Measurements from ENCODE around the gene CASP2.
"Not testable (repeated sequence)": the region's sequence is repeated elsewhere in the genome, so short reads cannot be mapped to it uniquely, and the experiment has no call there.

Gene CASP2

GRCh38 chr7:143287935-143288826 is at the start of gene CASP2:
CASP2 (plus strand) TSS chr7:143288351; CDS start chr7:143288456, 105 bp downstream.
- DNase-seq = peak; percentile 92

GRCh38 chr7:143239813-143240212 is 48.3 kb upstream of the CASP2 start:
- DNase-seq = no peak

GRCh38 chr7:143240291-143241168 is 47.6 kb upstream of the CASP2 start:
- DNase-seq = peak; percentile 21

GRCh38 chr7:143242306-143242705 is 45.8 kb upstream of the CASP2 start:
- no peak for DNase-seq

- no peak for DNase-seq
Observed at GRCh38 chr7:143243111-143243510, 45.0 kb upstream of the CASP2 start.

- no peak for DNase-seq
Observed at GRCh38 chr7:143243614-143244013, 44.5 kb upstream of the CASP2 start.

- DNase-seq = no peak
Observed at GRCh38 chr7:143244321-143244720, 43.8 kb upstream of the CASP2 start.

GRCh38 chr7:143245123-143245522 is 43.0 kb upstream of the CASP2 start:
- DNase-seq = no peak

GRCh38 chr7:143247372-143247771 is 40.8 kb upstream of the CASP2 start:
- no peak for DNase-seq

GRCh38 chr7:143248761-143249354 is 39.3 kb upstream of the CASP2 start:
- no peak for DNase-seq

GRCh38 chr7:143250199-143250598 is 38.0 kb upstream of the CASP2 start:
- DNase-seq = no peak

- no peak for DNase-seq
Observed at GRCh38 chr7:143250822-143251221, 37.3 kb upstream of the CASP2 start.

- no peak for DNase-seq
Observed at GRCh38 chr7:143252006-143252405, 36.1 kb upstream of the CASP2 start.

- no peak for DNase-seq
Observed at GRCh38 chr7:143255564-143255963, 32.6 kb upstream of the CASP2 start.

- no peak for DNase-seq
Observed at GRCh38 chr7:143256325-143256724, 31.8 kb upstream of the CASP2 start.

- DNase-seq = no peak
Observed at GRCh38 chr7:143256932-143257331, 31.2 kb upstream of the CASP2 start.

GRCh38 chr7:143257501-143257900 is 30.6 kb upstream of the CASP2 start:
- no peak for DNase-seq

- DNase-seq = no peak
Observed at GRCh38 chr7:143258831-143259230, 29.3 kb upstream of the CASP2 start.

GRCh38 chr7:143259765-143260164 is 28.4 kb upstream of the CASP2 start:
- DNase-seq = no peak

GRCh38 chr7:143261901-143262300 is 26.2 kb upstream of the CASP2 start:
- no peak for DNase-seq

GRCh38 chr7:143263266-143264195 is 24.6 kb upstream of the CASP2 start, which contains the start of gene GSTK1:
GSTK1 (plus strand) TSS chr7:143263441; CDS start chr7:143263514, 73 bp downstream.
- peak; percentile 27 for DNase-seq

- not testable (repeated sequence) for DNase-seq
Observed at GRCh38 chr7:143264196-143264568, 24.0 kb upstream of the CASP2 start.
